Adrenal gland (tissue), 5 donors: ENCODE measurements around the gene MYD88.

Experiments used
- CTCF ChIP-seq, 6 experiments: fragments of 450-650 bp in 4 of 6; fragments of 200-600 bp in 2 of 6; sonication (generic) in 1 of 6; IDR thresholded peaks; 1 replicate in 5 of 6; 2 replicates in 1 of 6; pipeline versions ENCODE4 v1.5.1 to v1.8.0; 2016 to 2021; ENCODE audit warnings: antibody characterized with exemption in 6 of 6, mild to moderate bottlenecking in 2 of 6, moderate library complexity in 1 of 6
- POLR2A ChIP-seq, 2 donors: fragments of 450-650 bp; IDR thresholded peaks; one replicate each; pipeline ENCODE4 v1.6.1; 2017; ENCODE audit warnings: antibody characterized with exemption in 2 of 2, mild to moderate bottlenecking in 2 of 2, moderate library complexity in 1 of 2
- donor health status: DM: no; HTN: no; CAD: no.

GRCh38 chr3:38105525-38105924, 32.9 kb upstream of the MYD88 start:
- TF ChIP-seq CTCF (IDR thresholded peaks at IDR 0.05) (no peak), POLR2A (IDR thresholded peaks at IDR 0.05) (no peak)
